H1 (cell line): ENCODE measurements around the gene SPCS1. TPM values are rescaled to one million over a fixed set of nuclear protein-coding genes. Genes with fewer than 3 reads are reported as not detected.

ENCODE experiments used
- EGR1 ChIP-seq: IDR thresholded peaks from 2 replicates; pipeline ENCODE4 v1.6.1; 2011; ENCODE audit warnings: low read depth, low read length, borderline replicate concordance
- polyA plus RNA-seq, 7 experiments: library from polyadenylated mRNA; depleted of rRNA in 3 of 7; stranded (reverse) in 5 of 7; unstranded in 2 of 7; fragments of >200 nt in 5 of 7; fragments of 200-250 nt in 2 of 7; gene quantifications; 1 replicate in 5 of 7; 2 replicates in 1 of 7; 4 replicates in 1 of 7; pipeline versions ENCODE4 v1.2.1 to v1.2.3, GENCODE V29; 2011 to 2013; ENCODE audit warnings: missing spikeins in 2 of 7, mixed read lengths in 2 of 7
- total RNA-seq: library from RNA; stranded (reverse); fragmentation: NEBNext Ultra II Directional; extraction: Animal tissue kit (Norgen Biotek cat#: 25700); gene quantifications from 2 replicates; pipeline ENCODE4 v1.2.1, GENCODE V29; 2021
- TF ChIP-seq, protein P1 (sequence below): IDR thresholded peaks from 2 replicates; pipeline ENCODE4 v1.6.1; 2011; ENCODE audit warnings: low read depth, mild to moderate bottlenecking, low read length; ENCODE audit not compliant: insufficient read depth

The SPCS1 gene
- total and polyA plus RNA-seq, 2 of the 8 experiments (the other 6 are each of a cell fraction or from before 2014, with no cell fraction given): 104 to 191 TPM

DNA sequence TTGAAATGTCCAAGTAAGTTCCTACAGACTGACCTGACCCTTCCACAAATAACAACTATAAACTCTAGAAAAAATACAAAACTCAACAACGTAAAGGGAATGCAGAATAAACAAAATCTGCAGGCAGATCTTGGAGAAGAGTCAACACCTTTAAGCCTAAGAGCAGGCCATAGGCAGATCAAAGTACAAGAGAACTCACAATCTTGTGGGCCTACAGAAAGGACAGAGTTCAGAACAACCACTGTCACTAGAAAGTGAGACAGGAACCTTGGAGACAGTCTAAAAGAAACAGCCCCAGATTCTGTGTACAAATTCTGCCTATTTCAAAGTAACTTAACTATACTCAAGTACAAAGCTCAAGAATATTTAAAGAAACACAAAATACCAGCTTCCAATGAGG lies 33.8 kb downstream of the SPCS1 start (continued):
- TF ChIP-seq, protein P1, sequence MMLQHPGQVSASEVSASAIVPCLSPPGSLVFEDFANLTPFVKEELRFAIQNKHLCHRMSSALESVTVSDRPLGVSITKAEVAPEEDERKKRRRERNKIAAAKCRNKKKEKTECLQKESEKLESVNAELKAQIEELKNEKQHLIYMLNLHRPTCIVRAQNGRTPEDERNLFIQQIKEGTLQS: no peak
- TF ChIP-seq EGR1: no peak
